COLO829 (cell line): ENCODE measurements around the gene DCAF4L1.

Experiments used
- DNase-seq: peaks from one replicate; pipeline ENCODE4 v3.0.0; 2012; ENCODE audit warnings: low spot score

The DCAF4L1 gene, protein sequence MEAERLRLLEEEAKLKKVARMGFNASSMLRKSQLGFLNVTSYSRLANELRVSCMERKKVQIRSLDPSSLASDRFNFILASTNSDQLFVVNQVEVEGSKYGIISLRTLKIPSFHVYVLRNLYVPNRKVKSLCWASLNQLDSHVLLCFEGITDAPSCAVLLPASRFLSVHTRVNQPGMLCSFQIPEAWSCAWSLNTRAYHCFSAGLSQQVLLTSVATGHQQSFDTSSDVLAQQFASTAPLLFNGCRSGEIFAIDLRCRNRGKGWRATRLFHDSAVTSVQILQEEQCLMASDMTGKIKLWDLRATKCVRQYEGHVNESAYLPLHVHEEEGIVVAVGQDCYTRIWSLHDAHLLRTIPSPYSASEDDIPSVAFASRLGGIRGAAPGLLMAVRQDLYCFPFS

GRCh38 chr4:41981456-41981855, at the start of gene DCAF4L1:
Gene DCAF4L1 (plus strand): TSS chr4:41981756. CDS start chr4:41981793, 37 bp downstream.
- no peak for DNase-seq

DNA sequence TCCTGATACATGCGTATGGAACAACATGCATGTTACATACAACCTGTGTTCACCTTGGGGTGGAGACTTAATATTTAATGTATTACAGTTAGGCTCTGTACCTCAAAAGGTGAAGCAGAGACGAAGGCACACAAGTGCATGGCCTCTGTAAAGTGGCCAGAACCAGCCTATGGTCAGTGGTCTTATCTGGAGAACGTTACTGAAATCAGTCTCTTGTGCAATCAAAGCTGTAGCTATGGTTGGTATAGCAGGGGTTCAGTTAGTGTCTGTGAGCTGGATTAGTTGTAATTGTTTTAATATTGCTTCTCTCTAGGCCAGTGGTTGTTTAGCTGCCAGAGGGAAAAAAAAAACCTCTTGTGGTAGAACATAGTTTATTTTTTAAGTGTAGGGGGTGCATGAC, 48.6 kb upstream of the DCAF4L1 start:
- no peak for DNase-seq

DNA sequence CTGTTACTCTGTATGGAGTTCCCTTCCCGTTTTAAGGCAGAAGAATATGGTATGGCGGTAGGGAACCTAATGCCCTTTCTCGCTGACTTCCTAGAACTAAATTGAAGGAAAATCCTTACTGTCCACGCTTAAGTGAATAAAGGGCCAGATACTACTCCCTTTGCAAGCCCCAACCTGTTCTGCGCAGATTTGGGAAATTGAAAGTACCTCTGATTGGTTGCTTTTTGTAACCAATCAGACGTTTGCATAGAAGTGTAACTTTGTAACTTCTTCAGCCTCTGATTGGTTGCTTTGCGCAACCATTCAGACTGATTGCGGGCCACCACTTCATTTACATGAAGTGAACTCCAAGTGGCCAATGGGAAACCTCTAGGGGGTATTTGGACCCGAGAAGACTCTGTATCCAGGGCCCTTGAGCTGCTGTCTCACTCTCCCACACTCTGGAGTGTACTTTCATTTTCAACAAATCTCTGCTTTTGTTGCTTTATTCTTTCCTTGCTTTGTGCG, 47.5 kb upstream of the DCAF4L1 start:
- no peak for DNase-seq

DNA sequence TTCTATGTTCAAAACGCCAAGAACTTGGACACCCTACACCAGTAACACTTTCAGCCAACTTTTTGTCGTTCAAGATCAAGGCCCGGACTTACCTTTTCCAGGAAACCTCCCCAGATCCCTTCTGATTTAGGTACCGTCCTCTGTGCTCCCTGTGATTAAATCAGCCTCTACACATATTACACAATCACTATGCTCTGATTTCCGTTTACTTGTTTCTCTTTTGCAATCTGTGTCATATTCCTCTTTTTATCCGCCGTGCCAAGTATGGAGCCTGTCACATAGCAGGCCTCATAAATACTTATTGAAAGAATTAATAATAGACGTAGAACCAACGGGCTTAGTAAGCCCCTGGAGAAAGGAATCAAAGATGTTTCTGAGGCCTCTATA, 47.0 kb upstream of the DCAF4L1 start:
- DNase-seq: no peak

DNA sequence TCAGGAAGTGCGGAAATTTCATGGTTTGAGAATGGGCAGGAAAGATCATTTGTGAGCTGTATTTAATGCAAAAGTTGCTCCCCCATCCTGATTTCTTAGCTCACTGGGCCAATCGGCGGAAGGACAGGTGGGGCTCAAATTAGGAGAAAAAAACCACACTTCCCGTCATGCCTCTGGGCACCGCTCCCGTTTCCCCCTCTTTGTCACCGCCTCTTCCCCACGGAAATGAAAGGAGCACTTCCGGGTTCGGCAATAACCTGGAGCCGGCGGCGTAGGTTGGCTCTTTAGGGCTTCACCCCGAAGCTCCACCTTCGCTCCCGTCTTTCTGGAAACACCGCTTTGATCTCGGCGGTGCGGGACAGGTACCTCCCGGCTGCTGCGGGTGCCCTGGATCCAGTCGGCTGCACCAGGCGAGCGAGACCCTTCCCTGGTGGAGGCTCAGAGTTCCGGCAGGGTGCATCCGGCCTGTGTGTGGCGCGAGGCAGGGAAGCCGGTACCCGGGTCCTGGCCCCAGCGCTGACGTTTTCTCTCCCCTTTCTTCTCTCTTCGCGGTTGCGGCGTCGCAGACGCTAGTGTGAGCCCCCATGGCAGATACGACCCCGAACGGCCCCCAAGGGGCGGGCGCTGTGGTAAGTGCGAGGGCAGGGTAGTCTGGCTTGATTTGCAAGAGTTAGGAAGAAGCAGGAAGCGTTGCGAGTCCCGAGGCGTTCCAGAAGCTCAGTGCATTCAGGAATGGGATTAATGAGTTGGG, 46.5 kb upstream of the DCAF4L1 start, which contains the start of gene TMEM33:
TMEM33 (plus strand) TSS at position 529 of the 751 bp plus-strand sequence; CDS start at position 585, 56 bp downstream.
- DNase-seq: peak; percentile 66

GRCh38 chr4:41935652-41936021, 45.9 kb upstream of the DCAF4L1 start:
- DNase-seq: peak; percentile 1

DNA sequence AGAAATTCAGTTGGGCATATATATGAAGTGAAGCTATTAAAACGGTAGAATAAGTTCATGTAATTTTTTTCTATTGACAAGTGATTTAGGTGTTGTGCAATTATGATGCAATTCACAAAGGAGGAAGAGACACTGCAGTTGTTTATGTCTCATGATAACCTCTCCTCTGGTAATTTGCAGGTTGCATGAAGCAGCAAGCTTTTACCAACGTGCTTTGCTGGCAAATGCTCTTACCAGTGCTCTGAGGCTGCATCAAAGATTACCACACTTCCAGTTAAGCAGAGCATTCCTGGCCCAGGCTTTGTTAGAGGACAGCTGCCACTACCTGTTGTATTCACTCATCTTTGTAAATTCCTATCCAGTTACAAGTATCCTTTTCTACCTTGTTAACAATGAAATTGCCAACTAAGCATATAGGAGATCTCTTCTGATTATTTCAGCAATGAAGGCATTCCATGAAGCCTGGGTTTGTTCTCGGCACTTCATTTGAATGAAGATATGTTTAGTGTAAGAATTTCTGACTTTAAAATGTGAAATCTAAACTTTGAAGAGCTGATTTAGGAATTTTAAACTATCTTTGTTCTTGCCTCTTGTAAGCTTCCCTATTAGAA, 42.4 kb upstream of the DCAF4L1 start:
- no peak for DNase-seq

GRCh38 chr4:41940834-41941233, 40.7 kb upstream of the DCAF4L1 start:
- DNase-seq: no peak

DNA sequence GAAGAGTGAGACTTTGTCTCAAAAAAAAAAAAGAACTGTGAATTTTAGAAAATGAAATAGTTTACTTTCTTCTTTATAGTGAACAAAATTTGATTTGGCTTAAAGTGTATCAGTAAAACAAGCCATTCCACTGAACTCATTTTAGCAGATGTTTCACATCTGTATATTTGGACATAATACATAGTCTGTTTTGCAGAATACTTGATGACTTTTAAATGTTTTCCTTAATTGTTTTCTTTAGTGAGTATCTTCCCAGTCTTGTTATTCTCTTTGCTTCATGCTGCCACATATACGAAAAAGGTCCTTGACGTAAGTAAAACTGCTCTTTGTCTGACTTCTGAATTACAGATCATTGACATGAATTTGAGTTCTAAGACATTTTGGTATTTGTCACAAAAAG, 38.0 kb upstream of the DCAF4L1 start:
- no peak for DNase-seq

DNA sequence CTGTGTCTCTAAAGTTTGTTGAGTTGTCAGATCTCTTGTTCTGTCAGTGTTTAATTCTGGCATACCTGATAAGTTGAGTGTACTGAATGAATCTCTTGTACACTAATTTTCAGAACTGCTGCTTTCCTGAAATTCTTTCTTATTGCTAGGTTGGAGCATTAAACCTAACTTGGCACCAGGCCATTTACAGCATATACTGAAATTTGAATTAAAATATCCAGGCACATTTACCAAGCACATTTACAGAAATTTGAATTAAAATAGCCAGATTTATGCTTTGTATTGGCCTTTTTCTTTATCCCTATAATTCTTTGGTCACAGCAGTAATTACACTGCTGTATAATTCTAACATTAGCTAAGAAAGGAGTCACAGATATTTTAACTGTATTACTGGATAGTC, 37.5 kb upstream of the DCAF4L1 start:
- DNase-seq: no peak

DNA sequence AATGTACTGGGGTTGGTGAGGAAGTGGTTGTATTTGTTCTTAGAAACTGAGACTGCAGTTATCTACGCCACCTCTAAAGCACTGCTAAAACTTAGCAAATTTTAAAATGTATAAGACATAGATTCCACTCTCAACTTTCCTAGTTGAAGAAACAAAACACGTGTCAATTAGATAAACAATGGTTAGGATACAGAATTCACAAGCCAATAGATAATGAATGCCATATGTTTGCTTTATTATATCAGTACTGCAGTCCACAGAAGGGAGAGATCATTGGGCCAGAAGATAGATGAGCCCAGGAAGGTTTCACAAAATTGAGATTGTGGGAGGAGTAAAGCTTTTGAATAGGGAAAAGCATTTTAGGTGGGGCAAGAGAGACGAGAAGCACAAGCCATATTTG, 32.0 kb upstream of the DCAF4L1 start:
- DNase-seq: no peak

DNA sequence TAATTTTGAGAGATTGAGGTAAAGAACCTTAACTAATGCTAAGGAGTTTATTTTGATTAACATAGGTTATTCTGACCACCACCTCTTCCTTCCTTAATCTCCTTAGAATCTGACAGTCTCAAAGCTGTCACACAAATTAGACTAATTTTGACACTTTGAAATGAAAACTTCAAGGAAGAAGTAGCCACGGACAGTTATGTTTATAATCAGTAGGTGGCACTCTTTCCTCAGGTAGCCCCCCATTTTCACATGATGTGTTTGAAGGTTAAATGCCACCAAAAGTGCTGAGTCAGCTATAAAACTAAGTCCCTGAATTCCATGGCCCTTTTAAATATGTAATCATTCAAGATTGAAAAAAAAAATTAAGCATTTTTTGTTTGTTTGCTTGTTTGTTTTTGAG, 23.9 kb upstream of the DCAF4L1 start:
- no peak for DNase-seq

DNA sequence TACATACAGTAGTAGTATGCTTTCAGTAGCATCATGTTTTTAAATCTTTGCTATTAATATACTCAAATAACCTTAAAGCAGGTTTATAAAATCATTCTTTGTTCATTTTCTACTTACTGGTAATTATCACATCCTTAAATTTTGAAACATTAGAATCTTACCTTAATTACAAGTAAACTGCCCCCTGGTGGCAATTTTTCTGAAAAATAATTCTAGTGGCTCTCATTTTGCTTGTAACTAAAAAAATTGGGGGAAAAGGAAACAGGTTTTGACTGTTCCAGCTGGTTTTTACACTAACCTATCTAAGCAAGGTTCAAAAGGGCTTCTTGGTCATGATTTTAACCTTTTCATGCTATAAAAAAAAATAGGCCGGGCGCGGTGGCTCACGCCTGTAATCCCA, 18.5 kb upstream of the DCAF4L1 start:
- DNase-seq: no peak

- DNase-seq: no peak
Observed at GRCh38 chr4:41964401-41964800, 17.2 kb upstream of the DCAF4L1 start.

- DNase-seq: no peak
Observed at GRCh38 chr4:41967392-41967791, 14.2 kb upstream of the DCAF4L1 start.

DNA sequence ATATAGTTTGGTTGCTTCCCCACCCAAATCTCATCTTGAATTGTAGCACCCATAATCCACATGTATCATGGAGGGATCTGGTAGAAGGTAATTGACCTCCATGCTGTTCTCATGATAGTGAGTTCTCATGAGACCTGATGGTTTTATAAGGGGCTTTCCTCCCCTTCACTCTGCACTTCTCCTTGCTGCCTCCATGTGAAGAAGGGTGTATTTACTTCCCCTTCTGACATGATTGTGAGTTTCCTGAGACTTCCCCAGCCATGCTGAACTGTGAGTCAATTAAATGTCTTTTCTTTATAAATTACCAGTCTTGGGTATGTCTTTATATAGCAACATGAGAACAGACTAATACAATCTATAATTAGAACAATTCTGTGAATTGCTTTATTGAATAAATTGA, 11.9 kb upstream of the DCAF4L1 start:
- no peak for DNase-seq

GRCh38 chr4:41975341-41975740, 6.2 kb upstream of the DCAF4L1 start:
- DNase-seq: no peak

GRCh38 chr4:41976775-41977516, 4.6 kb upstream of the DCAF4L1 start:
- DNase-seq: no peak

GRCh38 chr4:41977709-41978108, 3.8 kb upstream of the DCAF4L1 start:
- DNase-seq: no peak

GRCh38 chr4:41982716-41983115, 1.2 kb downstream of the DCAF4L1 start:
- no peak for DNase-seq

- no peak for DNase-seq
Observed at GRCh38 chr4:41985151-41985550, 3.6 kb downstream of the DCAF4L1 start.

- no peak for DNase-seq
Observed at GRCh38 chr4:41989994-41990364, 8.4 kb downstream of the DCAF4L1 start.
